Mesodermal cell (in vitro differentiated cells): ENCODE data around the gene EDAR.

Experiments used
- H3K27ac ChIP-seq: 2 replicates; pipeline ENCODE4 v1.7.0; 2013; ENCODE audit warnings: mild to moderate bottlenecking, low read depth, low read length, moderate library complexity; ENCODE audit not compliant: severe bottlenecking
- H3K36me3 ChIP-seq: 2 replicates; pipeline ENCODE4 v1.7.1; 2013; ENCODE audit warnings: mild to moderate bottlenecking, low read length, moderate library complexity; ENCODE audit not compliant: control insufficient read depth, insufficient read depth
- H3K4me1 ChIP-seq: one replicate; pipeline ENCODE4 v1.7.1; 2013; ENCODE audit warnings: mild to moderate bottlenecking, low read length; ENCODE audit not compliant: insufficient read depth, control insufficient read depth, poor library complexity, severe bottlenecking
- H3K4me3 ChIP-seq: 2 replicates; pipeline ENCODE4 v1.7.0; 2013; ENCODE audit warnings: low read length, control low read depth, mild to moderate bottlenecking; ENCODE audit not compliant: insufficient read depth, poor library complexity, severe bottlenecking; ENCODE audit errors: extremely low read depth
- H3K9me3 ChIP-seq: 2 replicates; pipeline ENCODE4 v1.7.1; 2013; ENCODE audit warnings: mild to moderate bottlenecking, low read length, moderate library complexity; ENCODE audit not compliant: control insufficient read depth
- WGBS, 2 experiments: methylation state at CpG; one replicate each; pipeline ENCODE4 v1.1.5; 2013; ENCODE audit warnings: missing lambda C conversion rate in 2 of 2; ENCODE audit not compliant: insufficient coverage in 2 of 2; 5-methylcytosine and 5-hydroxymethylcytosine counted together

The EDAR gene

GRCh38 chr2:108853421-108853820, 135.6 kb downstream of the EDAR start:
- H3K9me3 ChIP-seq, result no peaks in the 10 kb centered on the region
- no CpG with 5 or more reads among the region's 2 CpGs for WGBS, 2 experiments
- H3K27ac ChIP-seq, result no peak overlapping the region
- no peaks in the 10 kb centered on the region for H3K4me1 ChIP-seq
- H3K36me3 ChIP-seq, result peaks cover 38% of the 10 kb centered on the region
- no peak overlapping the region for H3K4me3 ChIP-seq

GRCh38 chr2:108852375-108852774, 136.6 kb downstream of the EDAR start:
- Histone ChIP-seq H3K27ac (no peak overlapping the region), H3K4me1 (no peaks in the 10 kb centered on the region), H3K9me3 (no peaks in the 10 kb centered on the region), H3K4me3 (no peak overlapping the region), H3K36me3 (peaks cover 34% of the 10 kb centered on the region)
- WGBS, 2 experiments, result 100% methylated on average over 2 of the region's 3 CpGs; no CpG with 5 or more reads in 1 of the 2 experiments

GRCh38 chr2:108847000-108847399, 142.0 kb downstream of the EDAR start:
- H3K27ac ChIP-seq, result no peak overlapping the region
- no CpG with 5 or more reads among the region's 1 CpG for WGBS, 2 experiments
- H3K9me3 ChIP-seq, result no peaks in the 10 kb centered on the region
- H3K4me3 ChIP-seq, result no peak overlapping the region
- H3K36me3 ChIP-seq, result peaks cover 29% of the 10 kb centered on the region
- H3K4me1 ChIP-seq, result no peaks in the 10 kb centered on the region

GRCh38 chr2:108845923-108846322, 143.1 kb downstream of the EDAR start:
- H3K4me1 ChIP-seq, result no peaks in the 10 kb centered on the region

More at GRCh38 chr2:108845923-108846322, 143.1 kb downstream of the EDAR start:
- H3K4me3 ChIP-seq, result no peak overlapping the region
- H3K9me3 ChIP-seq, result no peaks in the 10 kb centered on the region
- no peak overlapping the region for H3K27ac ChIP-seq
- H3K36me3 ChIP-seq, result peaks cover 23% of the 10 kb centered on the region
